Activated CD4-positive, CD25-positive, alpha-beta regulatory T cell treated with anti-CD3 and anti-CD28 coated beads, Interleukin-2, amount 50 U/mL, for 24 hours (primary cell): ENCODE results near the gene IL17C.
A peak's percentile ranks its signal among the peaks of the same experiment; 100 is the strongest.
"Not testable (repeated sequence)": the region's sequence is repeated elsewhere in the genome, so short reads cannot be mapped to it uniquely, and the experiment has no call there.

Experiments
- ATAC-seq, 2 donors: fragments of 150-1000 bp; cut with Tn5 transposase; one replicate each; pipeline ENCODE4 v1.10.0; 2021; ENCODE audit warnings: mild to moderate bottlenecking in 1 of 2, moderate library complexity in 1 of 2

IL17C gene

DNA sequence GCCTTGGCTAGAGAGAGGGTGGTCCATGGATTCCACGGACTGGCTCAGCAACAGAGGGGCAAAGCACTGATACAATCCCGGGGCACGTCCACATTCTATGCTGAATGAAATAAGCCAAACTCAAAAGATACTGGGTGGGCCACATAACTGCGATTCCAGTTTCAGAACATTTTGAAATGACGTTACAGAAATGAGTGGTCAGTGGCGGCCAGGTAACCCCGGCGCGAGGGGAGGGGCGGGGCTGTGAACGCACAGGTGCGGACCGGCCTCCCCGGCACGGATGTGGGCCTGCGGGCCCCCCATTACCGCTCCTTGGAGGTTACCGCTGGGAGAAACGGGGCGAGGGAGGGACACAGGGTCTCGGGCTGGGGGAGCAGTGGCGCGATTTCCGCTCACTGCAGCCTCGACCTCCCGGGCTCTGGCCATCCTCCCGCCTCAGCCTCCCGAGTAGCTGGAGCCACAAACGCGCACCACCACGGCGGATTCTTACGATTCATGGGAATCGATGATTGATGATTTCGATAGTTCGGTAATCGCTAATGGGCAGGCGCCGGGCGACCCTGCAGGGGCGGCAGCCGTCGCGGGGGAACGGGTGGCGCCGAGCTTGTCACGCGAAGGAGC lies 24.0 kb downstream of the IL17C start:
- ATAC-seq: peak in 1 of 2 donors; percentile 0

DNA sequence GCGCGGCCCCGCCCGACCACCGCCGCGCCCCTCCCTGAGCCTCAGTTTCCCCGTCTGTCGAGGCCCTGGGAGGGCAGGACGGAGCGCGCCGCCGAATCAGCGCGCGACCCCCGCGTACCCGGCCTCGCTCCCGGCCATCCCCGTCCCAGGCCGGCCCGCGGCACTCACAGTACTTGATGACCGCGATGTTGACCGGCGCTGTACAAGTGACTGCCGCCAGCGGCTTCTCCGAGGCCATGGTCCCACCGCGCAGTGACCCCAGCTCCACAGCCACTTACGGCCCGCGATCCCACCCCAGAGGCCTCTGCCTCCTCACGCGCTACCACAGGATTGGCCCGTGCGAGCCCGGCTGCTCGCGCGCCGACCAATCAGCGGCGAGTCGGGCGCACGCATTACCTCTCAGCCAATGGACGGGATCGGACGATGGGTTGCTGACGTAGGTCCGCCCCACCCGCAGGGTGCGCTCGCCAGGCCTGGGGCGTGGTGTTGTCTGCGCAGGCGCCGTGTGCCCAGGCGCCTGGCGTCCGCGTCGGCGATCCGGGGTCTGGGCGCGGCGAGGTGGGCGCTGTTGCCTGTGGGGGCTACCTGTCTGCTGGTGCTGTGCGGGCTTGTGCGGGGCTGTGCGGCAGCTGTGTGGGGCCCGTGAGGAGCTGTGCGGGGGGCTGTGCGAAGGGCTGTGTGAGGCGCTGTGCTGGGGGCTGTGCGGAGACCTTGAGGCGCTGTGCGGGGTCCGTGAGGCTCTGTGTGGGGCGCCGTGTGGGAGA lies 24.7 kb downstream of the IL17C start, which contains the start of gene MVD:
Gene MVD, minus strand, starts transcription at position 249 of the 764 bp plus-strand sequence. Its CDS starts 11 bp downstream, at position 238.
- ATAC-seq: peak; percentile 100

DNA sequence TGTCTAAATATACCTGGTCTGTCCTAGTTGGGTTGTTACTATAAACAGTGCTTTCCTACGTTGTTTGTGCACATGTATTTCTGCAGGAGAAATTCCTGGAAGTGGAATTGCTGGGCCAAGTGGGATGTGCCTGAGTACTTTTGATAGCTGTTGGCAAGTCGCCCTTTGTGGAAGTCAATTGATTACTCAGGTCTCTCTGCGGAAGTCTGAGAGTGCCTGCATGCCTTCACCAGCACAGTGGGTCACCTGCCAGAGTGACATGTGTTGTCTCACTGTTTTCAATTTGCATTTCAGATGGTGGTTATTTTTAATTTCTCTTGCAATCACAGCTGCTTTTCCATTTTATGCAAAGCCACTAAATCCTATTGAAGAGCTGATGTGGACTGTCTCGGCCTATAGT lies 26.8 kb downstream of the IL17C start:
- no peak for ATAC-seq

DNA sequence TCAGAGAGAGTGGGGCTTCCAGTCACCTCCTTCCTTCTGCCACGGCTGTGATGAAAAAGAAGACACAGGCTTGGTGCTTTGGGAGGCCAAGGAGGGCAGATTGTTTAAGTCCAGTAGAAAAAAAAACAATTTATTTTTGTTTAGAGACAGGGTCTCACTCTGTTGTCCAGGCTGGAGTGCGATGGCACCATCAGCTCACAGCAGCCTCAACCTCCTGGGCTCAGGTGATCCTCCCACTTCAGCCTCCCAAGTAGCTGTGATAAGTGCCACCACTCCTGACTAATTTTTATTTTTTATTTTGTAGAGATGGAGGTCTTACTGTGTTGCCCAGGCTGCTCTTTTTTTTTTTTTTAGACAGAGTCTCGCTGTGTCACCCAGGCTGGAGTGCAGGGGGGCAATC lies 27.2 kb downstream of the IL17C start:
- ATAC-seq: no peak

DNA sequence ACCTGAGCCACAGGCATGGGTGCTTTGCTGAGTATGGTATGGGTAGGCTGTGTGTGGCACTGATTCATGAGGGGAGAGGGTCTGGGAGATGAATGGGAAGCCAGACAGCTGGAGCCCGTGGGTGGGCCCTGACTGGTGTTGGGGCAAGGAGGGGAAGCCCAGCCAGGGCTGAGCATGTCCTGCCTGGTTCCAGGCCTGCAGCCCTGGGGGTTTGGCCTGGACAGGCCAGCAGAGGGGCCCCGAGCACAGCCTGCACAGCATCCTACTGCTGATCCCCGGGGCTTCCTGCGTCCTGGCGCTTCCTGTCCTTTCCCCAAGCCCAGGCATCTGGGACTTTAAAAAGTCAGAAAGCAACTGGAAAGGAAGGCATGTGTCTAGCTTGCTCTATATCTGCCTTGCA lies 29.1 kb downstream of the IL17C start:
- ATAC-seq: no peak

DNA sequence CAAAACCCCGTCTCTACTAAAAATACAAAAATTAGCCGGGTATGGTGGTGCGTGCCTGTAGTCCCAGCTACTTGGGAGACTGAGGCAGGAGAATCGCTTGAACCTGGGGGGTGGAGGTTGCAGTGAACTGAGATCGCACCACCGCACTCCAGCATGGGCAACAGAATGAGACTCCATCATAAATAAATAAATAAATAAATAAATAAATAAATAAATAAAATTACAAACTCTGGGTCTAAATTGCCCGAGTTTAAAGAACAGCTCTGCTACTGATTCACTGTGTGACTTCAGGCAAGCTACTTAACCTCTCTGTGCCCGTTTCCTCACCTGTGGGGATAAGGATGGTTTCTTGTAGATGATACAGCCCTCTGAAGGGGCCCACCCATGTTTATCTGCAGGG lies 31.1 kb downstream of the IL17C start:
- not testable (repeated sequence) for ATAC-seq

DNA sequence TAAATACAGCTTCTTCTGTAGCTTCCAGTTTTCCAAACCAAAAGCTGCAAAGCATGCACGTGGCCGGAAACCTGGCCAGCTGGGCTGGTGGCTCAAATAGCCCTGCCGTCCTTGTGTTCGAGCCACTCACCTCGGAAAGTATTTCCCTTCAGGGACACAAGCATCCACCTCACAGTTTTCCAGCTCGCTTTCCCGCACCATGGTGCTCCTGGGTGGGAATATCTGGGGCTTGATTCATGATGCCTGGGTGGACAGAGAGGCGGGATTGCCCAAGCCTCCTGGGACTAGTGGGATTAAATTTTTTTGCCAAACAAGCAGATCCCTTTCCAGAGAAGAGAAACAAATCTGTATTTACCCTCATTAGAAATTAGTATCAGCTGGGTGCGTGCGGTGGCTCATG lies 31.6 kb downstream of the IL17C start:
- ATAC-seq: no peak

DNA sequence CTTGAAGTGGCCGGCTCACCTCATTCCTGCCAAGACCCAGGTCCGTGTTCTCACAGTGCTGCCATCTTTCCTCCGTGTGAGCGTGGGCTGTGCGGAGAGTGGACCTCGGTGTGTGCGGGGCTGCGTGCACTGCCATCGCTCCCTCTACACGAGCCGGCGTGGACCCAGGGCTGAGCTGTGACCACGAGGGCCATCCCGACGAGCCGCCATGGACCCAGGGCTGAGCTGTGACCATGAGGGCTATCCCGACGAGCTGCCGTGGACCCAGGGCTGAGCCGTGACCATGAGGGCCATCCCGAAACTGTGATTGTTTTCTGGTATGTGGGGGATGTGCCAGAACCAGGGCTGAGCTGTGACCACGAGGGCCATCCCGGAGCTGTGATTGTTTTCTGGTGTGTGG lies 33.4 kb downstream of the IL17C start:
- no peak for ATAC-seq

DNA sequence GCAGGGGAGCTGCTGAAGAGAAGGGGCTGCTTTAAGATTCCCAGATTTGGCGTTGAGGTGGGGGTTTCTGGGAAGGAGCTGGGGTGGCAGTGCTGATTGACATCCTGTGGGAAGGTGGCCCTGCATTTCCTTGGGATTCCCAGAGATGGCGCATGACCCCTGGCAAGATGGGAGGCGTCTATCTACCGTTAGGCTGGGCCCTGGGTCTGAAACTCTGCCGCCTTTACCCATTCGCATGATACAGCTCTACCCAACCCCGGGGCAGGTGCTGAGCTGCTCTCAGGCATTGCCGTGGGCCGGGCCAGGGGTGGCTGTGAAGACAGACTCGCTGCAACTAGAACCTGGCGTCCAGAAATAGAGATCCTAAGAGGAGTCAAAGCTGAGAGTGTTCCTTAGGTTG lies 34.4 kb downstream of the IL17C start:
- no peak for ATAC-seq

DNA sequence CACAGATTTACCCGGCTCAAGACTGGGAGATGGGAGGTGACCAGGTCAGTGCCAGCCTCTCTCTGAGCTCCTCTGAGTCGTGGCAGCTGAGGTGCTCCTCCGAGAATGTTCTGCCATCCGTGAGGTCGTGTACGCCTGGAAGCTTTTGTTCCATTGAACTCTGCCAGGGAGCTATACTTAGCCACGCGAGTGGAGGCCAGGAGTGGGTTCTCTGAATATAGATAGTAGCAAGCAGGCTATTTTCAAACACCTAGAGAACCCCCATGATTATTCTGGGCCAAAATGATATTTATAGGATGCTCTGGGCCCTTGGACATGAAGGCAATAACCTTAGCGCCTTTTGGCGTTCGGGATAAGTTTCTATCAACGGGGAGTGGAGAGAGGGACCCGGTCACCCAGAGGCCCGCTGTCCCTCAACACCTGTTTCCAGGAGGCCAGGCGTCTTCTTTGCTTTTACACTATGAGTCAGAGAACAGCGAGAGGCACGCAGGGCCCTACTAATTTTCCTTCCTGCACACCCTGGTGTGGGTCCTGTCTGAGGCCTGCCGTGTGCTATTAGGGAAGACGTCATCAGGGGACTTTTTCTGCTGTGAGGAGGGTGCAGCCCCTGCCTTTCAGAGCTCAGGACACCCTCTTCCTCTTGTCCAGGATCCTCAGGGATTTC lies 35.5 kb downstream of the IL17C start:
- ATAC-seq: no peak

DNA sequence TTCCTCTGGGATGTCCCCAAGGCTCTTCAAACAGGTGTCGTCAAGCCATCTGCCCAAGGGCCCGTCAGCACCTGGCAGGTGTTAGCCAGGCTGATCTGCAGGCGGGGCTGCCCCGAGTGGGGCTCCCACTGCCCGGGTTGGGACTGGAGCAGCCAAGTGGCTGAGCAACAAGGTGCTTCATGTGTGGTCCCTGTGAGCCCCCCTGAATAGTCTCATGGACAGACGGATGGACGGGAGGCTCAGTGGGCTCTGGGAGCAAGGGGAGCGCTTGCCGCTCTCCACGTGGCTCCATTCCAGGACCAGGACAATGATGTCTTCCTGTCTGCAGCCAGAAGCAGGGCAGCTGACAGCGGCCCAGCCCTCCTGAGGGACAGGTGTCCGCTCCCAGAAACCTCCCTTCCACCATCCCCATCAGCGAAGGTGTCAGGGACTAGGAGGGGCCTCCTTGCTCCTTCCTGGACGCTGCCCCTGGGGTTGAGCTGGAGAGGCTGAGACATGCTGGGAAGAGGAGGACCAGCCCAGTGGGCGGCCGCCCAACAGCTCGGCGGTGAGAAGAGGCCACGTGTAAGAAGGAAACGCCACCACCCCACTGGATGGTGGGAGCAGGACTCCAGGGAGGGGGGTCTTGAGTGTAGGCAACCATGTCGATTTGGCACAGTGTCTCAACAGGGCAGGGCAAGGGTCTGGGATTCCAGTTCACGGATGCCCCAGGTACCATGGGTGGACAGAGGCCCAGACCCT lies 38.3 kb downstream of the IL17C start:
- ATAC-seq: no peak

DNA sequence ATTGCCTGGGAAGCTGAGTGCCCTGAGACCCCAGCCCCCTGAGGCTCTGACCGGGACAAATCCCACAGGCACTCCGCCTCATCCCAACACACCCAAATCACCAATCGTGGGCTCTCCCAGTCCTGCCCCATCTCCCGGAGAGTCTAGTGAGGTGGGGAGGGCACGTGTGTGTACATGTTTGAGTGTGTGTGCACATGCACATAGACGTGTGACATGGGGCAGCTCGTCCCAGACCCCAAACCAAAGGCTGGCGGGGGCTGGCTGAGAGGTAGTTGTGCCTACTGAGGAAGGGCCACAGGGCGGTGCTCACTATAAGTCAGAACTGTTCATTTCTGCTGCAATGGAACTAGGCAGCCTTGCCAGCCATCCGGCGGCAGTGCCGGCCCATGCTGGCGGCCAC lies 39.3 kb downstream of the IL17C start:
- ATAC-seq: no peak

DNA sequence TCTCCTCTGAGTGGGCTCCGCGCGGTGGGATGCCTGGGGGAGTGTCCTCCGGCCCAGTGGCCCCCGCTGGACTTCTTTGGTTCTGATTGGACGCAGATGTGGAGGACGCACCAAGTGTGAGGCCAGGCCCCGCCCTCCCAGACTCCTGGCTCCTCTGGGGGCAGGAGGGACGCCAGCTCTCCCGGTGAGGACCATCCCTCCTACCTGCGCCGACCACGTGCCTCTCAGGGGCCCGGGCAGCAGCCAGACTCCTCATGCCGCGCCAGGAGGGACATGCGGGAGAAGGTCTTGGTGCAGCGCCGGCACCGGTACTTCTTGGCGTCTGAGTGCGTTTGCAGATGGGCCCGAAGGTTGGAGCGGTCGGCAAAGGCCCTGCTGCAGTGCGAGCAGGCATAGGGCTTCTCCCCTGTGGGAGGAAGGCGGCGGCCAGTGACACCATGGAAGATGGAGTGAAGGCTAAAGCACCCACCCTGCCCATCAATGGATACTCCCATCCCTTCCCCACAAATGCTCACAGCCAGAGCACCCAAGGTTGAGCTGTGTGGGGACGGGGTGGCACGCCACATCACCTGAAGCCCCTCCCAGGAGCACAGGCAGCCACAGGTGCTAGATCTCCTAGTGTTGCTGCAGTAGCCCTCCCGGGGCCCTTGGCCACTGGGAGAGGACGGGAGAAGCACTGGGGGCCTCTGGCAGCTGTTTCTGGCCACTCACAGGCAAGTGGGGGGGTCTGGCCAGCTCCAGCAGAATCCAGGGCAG lies 40.0 kb downstream of the IL17C start:
- ATAC-seq: no peak

DNA sequence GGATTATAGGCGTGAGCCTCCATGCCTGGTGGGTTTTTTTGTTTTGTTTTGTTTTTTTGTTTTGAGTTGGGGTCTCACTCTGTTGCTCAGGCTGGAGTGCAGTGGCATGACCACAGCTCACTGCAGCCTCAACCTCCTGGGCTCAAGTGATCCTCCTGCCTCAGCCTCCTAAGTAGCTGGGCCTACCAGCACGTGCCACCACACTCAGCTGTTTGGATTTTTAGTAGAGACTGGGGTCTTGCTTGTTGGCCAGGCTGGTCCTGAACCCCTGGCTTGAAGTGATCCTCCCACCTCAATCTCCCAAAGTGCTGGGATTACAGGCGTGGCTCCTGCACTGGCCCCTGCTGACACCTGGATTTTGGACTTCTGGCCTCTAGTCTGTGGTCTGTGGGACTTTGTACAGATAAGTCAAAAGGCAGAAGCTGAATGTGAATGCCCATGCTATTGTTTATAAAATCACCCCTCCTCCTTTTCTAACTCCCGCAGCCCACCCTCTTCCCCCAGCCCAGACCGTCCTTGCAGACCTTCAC lies 42.2 kb downstream of the IL17C start:
- ATAC-seq: no peak

DNA sequence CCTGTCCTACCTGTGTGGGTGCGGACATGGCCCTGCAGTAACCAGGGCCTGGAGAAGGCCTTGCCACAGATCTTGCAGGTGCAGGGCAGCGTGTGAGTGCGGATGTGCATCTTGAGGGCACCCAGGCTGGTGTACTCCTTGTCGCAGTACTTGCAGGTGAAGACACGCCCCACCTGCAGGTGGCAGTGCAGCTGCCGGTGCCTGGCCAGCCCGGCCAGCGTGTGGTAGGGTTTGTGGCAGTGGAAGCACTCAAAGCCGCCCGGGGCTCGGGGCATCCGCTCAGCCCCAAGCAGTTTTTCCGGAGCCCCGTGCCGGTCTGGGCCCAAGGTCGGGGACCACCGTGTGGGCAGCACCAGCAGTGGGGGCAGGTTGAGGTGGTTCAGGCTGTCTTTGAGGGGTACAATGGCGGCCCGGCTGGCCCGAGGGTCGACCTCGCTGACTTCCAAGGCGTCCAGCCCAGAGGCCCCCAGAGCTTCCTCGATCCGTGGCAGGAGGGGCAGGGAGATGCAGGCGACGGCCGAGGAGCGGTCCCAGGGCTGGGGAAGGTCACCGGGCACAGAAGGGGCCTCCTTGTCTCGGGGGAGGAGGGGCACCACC lies 42.8 kb downstream of the IL17C start:
- peak in 1 of 2 donors; percentile 18 for ATAC-seq

DNA sequence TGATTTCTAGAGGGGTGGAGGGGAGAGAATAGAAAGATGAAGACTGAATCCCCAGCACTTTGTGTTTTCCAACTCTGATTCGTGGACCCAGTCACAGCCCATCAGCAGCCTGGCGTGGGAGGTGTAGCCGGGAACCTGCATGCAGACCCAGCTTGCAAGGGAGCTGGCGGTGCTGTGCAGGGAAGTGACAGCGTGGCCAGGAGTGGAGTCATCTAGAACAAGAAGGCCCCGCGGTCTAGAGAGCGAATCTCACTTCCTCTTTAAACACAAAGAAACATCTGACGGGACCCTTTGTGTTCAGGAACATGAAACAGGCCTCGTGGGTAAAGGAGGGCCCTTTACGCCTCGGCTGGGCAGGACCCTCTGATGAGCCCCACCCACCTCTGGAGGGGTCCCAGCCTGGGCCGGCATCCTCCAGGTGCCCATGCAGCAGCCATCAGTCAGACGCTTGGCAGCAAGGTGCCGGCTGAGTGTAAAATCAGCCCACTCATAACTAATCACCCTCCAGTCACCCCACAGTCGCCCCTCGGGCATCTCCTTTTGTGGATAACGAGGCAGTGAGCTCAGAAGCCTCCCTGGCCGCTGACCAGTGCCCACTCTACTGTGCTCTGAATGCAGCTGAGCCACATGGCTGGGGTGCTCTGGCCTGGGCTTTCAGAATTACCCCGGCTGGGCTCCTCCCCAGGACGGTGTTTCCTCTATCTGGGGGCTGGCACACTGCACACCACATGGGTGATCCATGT lies 43.5 kb downstream of the IL17C start:
- peak; percentile 67 to 71 for ATAC-seq

DNA sequence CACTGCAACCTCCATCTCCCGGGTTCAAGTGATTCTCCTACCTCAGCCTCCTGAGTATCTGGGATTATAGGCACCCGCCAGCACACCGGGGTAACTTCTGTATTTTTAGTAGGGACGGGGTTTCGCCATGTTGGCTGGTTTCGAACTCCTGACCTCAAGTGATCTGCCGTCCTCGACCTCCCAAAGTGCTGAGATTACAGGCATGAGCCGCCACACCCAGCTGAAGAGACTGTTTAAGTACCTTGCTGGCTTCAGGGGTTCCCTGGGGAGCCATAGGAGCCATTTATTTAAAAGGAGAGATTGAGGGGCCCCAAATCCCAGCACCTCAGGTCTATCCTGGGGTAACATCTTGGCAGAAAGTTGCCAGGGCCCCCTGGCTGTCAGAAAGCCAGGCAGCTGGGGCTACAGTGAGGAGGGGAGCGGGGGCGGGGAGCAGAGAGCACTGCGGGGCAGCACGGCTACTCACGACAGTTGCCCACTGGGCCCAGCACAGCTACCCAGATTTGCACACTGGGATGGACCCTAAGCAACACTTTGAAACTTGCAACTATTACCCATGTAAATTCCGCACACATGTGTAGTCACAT lies 46.3 kb downstream of the IL17C start:
- no peak for ATAC-seq

DNA sequence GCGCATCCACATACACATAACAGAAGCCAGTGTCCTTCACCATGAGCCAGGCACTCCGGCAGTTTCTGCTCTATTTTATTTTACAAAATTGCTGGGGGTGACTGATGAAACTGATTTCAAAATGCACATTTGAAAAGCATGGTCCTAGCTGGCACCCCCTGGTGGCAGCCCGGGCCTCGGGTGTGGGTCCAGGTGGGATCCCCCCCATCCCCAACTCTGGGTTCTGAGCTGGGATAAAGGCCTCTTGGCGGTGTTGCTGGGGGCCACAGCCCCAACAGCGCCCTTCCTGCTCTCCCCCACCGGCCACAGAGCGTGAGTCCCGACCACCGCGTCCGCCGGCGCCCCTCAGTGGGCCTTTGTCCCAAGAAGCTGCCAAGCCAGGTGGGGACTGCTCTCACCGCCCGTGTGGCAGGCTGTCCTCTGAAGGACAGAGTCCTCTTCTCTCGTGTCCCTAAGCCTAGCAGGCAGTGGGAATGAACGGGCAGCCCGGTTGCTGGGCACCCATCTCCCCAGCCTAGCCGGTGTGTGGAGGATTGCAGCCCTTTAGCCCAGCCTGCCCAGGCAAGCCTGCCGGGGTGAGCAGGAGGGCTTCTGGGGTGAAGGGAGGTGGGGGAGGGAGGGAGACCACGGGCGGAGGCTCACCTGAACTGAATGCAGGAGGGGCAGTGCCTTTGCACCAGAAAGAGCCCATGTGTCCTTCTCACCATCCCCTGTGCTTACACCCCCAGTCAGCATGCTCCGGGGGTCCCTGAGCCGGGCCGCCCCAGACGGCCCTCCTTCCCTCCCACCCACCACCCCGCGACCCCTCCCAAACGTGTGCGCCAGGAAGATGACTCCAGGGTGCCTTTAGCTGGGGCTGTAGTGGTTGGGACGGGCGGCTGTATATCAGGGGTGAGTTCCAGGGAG lies 47.0 kb downstream of the IL17C start:
- peak; percentile 17 to 28 for ATAC-seq

DNA sequence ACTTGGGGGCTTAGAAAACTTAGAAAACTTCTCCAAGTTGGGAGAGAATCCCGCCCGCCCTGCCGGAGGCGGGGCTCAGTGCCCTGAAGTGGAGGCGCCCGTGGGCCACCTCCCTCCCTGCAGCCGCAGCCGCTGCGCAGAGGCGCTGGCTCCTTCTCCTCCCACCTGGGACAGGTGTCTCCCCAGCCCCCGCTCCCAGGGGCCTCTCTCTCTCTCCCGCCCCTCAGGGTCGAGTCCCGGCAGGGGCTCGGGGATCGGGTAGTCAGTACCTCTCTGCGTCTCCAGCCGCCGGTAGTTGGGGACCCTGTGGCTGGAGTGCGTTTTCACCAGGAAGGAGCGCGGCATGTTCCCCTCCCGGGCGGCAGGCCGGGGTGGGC lies 47.7 kb downstream of the IL17C start:
- peak; percentile 18 to 21 for ATAC-seq
